ENCODE results near the gene PAM16. TPM values are rescaled to one million over a fixed set of nuclear protein-coding genes. Genes with fewer than 3 reads are reported as not detected.

Gene PAM16
- polyA plus RNA-seq, 4 donors, result 34.7 to 98.4 (median 69.5) TPM

DNA sequence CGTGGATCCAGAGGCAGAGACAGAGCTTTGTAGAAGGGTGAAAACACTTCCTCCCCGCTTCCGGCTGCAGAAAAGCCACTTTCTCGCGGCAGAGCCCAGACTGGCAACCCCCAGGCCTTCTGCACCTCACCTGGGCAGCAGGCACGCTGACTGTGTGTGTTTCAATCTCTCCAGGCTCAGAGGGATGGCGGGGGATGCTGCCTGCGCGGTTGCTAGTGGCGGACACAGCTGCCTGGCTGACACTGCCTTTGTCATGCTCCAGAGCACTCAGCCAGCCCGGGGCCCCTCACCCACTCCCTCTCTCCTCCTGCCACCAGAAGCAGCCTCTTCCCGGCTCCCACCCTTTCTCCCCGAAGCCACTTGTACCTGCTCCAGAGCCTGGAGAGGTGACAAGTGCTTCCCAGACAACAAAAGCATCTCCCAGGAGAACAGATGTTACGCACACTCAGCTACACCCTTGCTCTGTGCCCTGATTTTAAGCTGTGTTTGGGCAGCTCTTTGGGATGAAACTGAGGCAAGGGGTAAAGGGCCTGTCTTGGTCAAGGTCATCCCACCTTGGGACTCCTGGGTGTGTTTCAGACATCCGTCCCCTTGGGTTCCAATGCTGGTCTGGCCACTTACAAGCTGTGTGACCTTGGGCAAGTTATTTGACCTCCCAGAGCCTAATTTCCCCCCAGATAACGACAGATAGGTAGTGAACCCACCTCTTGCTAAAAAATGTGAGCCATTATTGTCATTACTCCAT is 44.5 kb downstream of the PAM16 start:
- DNase-seq, result no peak
- peak overlapping the region; percentile 19 to 69 (median 65) for H3K4me3 ChIP-seq (ENCODE audit: low read depth in 1 of 3, low read length in 3 of 3)
- peaks cover 0 to 14% (median 0%) of the 10 kb centered on the region in 3 donors for H3K4me1 ChIP-seq (ENCODE audit: control insufficient read depth in 3 of 3, insufficient read depth in 2 of 3, low read depth in 1 of 3, low read length in 2 of 3)
- H3K9me3 ChIP-seq (ENCODE audit: control insufficient read depth in 2 of 2, insufficient read depth in 1 of 2, low read depth in 1 of 2, low read length in 1 of 2), result no peaks in the 10 kb centered on the region
- 63 to 80% (median 78%) methylated on average over 16 of the region's 16 CpGs for WGBS, 3 donors
- FAIRE-seq, result no peak
- peaks cover 0 to 27% (median 0%) of the 10 kb centered on the region in 3 donors for H3K36me3 ChIP-seq (ENCODE audit: control insufficient read depth in 3 of 3, insufficient read depth in 2 of 3, low read depth in 1 of 3, low read length in 3 of 3)
- H3K27me3 ChIP-seq (ENCODE audit: control insufficient read depth in 3 of 3, insufficient read depth in 3 of 3, low read length in 3 of 3), result no peaks in the 10 kb centered on the region
- peak overlapping the region; percentile 72 to 95 (median 76) for H3K27ac ChIP-seq (ENCODE audit: low read depth in 1 of 3, low read length in 2 of 3)

DNA sequence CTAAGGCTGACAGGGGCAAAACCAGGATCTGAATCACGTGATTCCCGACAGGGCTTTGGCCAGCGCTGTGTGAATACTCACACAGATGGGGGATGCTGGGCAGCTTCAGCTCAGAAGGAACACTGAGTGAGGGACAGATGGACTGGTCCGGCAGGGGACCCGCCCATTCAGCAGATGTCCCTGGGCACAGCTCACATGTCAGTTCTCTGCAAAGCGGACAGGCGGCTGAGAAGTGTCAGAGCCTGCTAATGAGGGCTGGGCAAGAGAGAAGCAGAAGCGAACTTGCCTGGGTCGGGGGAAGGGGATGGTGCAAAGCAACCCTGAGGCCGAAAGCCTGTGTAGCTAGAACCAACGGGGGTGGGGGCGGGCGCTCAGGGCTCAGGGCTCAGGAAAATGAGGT is 47.1 kb downstream of the PAM16 start:
- Histone ChIP-seq H3K9me3 (ENCODE audit: control insufficient read depth in 2 of 2, insufficient read depth in 1 of 2, low read depth in 1 of 2, low read length in 1 of 2) (no peaks in the 10 kb centered on the region), H3K4me3 (ENCODE audit: low read depth in 1 of 3, low read length in 3 of 3) (no peak overlapping the region), H3K4me1 (ENCODE audit: control insufficient read depth in 3 of 3, insufficient read depth in 2 of 3, low read depth in 1 of 3, low read length in 2 of 3) (peaks cover 0 to 13% (median 0%) of the 10 kb centered on the region in 3 donors), H3K27ac (ENCODE audit: low read depth in 1 of 3, low read length in 2 of 3) (no peak overlapping the region), H3K36me3 (ENCODE audit: control insufficient read depth in 3 of 3, insufficient read depth in 2 of 3, low read depth in 1 of 3, low read length in 3 of 3) (peaks cover 0 to 34% (median 0%) of the 10 kb centered on the region in 3 donors), H3K27me3 (ENCODE audit: control insufficient read depth in 3 of 3, insufficient read depth in 3 of 3, low read length in 3 of 3) (no peaks in the 10 kb centered on the region)
- WGBS, 3 donors, result 78 to 90% (median 89%) methylated on average over 13 of the region's 13 CpGs
- DNase-seq, result no peak
- no peak for FAIRE-seq

GRCh38 chr16:4301968-4302367 is 49.2 kb downstream of the PAM16 start:
- H3K4me1 ChIP-seq (ENCODE audit: control insufficient read depth in 3 of 3, insufficient read depth in 2 of 3, low read depth in 1 of 3, low read length in 2 of 3), result peaks cover 0 to 19% (median 0%) of the 10 kb centered on the region in 3 donors
- H3K27me3 ChIP-seq (ENCODE audit: control insufficient read depth in 3 of 3, insufficient read depth in 3 of 3, low read length in 3 of 3), result no peaks in the 10 kb centered on the region
- FAIRE-seq (no peak), DNase-seq (no peak)
- no peak overlapping the region for H3K27ac ChIP-seq (ENCODE audit: low read depth in 1 of 3, low read length in 2 of 3)
- 97 to 98% (median 98%) methylated on average over 6 of the region's 6 CpGs for WGBS, 3 donors
- H3K9me3 ChIP-seq (ENCODE audit: control insufficient read depth in 2 of 2, insufficient read depth in 1 of 2, low read depth in 1 of 2, low read length in 1 of 2), result no peaks in the 10 kb centered on the region
- H3K4me3 ChIP-seq (ENCODE audit: low read depth in 1 of 3, low read length in 3 of 3), result no peak overlapping the region
- peaks cover 0 to 34% (median 0%) of the 10 kb centered on the region in 3 donors for H3K36me3 ChIP-seq (ENCODE audit: control insufficient read depth in 3 of 3, insufficient read depth in 2 of 3, low read depth in 1 of 3, low read length in 3 of 3)

GRCh38 chr16:4301177-4301576 is 49.9 kb downstream of the PAM16 start:
- H3K27ac ChIP-seq (ENCODE audit: low read depth in 1 of 3, low read length in 2 of 3), result no peak overlapping the region
- no peak for FAIRE-seq
- 94 to 100% (median 100%) methylated on average over 4 of the region's 4 CpGs for WGBS, 3 donors

DNA sequence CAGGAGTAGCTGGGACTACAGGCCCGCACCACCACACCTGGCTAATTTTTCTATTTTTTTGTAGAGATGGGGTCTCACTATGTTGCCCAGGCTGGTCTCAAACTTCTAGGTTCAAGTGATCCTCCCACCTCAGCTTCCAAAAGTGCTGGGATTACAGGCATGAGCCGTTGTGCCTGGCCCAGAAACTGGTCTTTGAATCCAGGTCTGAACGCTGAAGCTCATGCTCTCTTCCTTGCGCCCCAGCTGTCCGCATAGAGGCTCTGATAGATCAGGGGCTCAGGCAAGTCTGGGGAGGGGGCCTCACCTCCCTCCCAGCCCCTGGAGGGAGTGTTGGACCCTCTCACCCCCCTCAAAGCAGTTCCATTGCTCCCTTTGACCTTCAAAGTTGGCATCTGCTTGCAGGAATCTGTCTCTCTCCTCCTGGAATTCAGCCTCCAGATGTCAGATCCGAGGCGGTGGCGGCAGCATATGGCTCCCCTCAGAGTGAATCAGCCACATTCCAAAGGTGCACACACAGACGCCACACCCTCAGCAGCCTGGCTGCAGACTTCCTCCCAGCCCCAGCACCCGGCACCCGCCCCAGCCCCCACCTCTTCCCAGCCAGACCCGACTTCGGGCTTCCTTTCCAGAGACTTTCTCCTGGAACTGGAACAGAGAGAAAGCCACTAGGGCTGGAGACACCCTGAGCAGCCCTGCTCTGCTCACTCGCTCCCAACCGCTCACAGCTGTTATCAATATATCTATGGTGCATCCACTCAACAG is 52.2 kb downstream of the PAM16 start:
- DNase-seq, result peak; percentile 92 to 94
- Histone ChIP-seq H3K27me3 (ENCODE audit: control insufficient read depth in 3 of 3, insufficient read depth in 3 of 3, low read length in 3 of 3) (no peaks in the 10 kb centered on the region), H3K9me3 (ENCODE audit: control insufficient read depth in 2 of 2, insufficient read depth in 1 of 2, low read depth in 1 of 2, low read length in 1 of 2) (no peaks in the 10 kb centered on the region), H3K27ac (ENCODE audit: low read depth in 1 of 3, low read length in 2 of 3) (peak overlapping the region; percentile 85 to 98 (median 95)), H3K4me1 (ENCODE audit: control insufficient read depth in 3 of 3, insufficient read depth in 2 of 3, low read depth in 1 of 3, low read length in 2 of 3) (peaks cover 0 to 19% (median 0%) of the 10 kb centered on the region in 3 donors), H3K36me3 (ENCODE audit: control insufficient read depth in 3 of 3, insufficient read depth in 2 of 3, low read depth in 1 of 3, low read length in 3 of 3) (peaks cover 0 to 13% (median 0%) of the 10 kb centered on the region in 3 donors), H3K4me3 (ENCODE audit: low read depth in 1 of 3, low read length in 3 of 3) (no peak overlapping the region)
- 17 to 38% (median 27%) methylated on average over 15 of the region's 15 CpGs for WGBS, 3 donors
- no peak for FAIRE-seq

More at GRCh38 chr16:4301177-4301576, 49.9 kb downstream of the PAM16 start:
- no peak for DNase-seq
- Histone ChIP-seq H3K4me1 (ENCODE audit: control insufficient read depth in 3 of 3, insufficient read depth in 2 of 3, low read depth in 1 of 3, low read length in 2 of 3) (peaks cover 0 to 14% (median 0%) of the 10 kb centered on the region in 3 donors), H3K27me3 (ENCODE audit: control insufficient read depth in 3 of 3, insufficient read depth in 3 of 3, low read length in 3 of 3) (no peaks in the 10 kb centered on the region), H3K36me3 (ENCODE audit: control insufficient read depth in 3 of 3, insufficient read depth in 2 of 3, low read depth in 1 of 3, low read length in 3 of 3) (peaks cover 0 to 30% (median 0%) of the 10 kb centered on the region in 3 donors), H3K9me3 (ENCODE audit: control insufficient read depth in 2 of 2, insufficient read depth in 1 of 2, low read depth in 1 of 2, low read length in 1 of 2) (no peaks in the 10 kb centered on the region), H3K4me3 (ENCODE audit: low read depth in 1 of 3, low read length in 3 of 3) (no peak overlapping the region)

GRCh38 chr16:4297480-4297879 is 53.6 kb downstream of the PAM16 start:
- Histone ChIP-seq H3K9me3 (ENCODE audit: control insufficient read depth in 2 of 2, insufficient read depth in 1 of 2, low read depth in 1 of 2, low read length in 1 of 2) (no peaks in the 10 kb centered on the region), H3K27ac (ENCODE audit: low read depth in 1 of 3, low read length in 2 of 3) (no peak overlapping the region), H3K27me3 (ENCODE audit: control insufficient read depth in 3 of 3, insufficient read depth in 3 of 3, low read length in 3 of 3) (no peaks in the 10 kb centered on the region), H3K4me3 (ENCODE audit: low read depth in 1 of 3, low read length in 3 of 3) (no peak overlapping the region), H3K36me3 (ENCODE audit: control insufficient read depth in 3 of 3, insufficient read depth in 2 of 3, low read depth in 1 of 3, low read length in 3 of 3) (peaks cover 0 to 10% (median 0%) of the 10 kb centered on the region in 3 donors), H3K4me1 (ENCODE audit: control insufficient read depth in 3 of 3, insufficient read depth in 2 of 3, low read depth in 1 of 3, low read length in 2 of 3) (peaks cover 0 to 26% (median 0%) of the 10 kb centered on the region in 3 donors)
- no peak for DNase-seq
- 91 to 93% (median 93%) methylated on average over 6 of the region's 6 CpGs for WGBS, 3 donors
- FAIRE-seq, result no peak

GRCh38 chr16:4295581-4295980 is 55.5 kb downstream of the PAM16 start:
- Histone ChIP-seq H3K27me3 (ENCODE audit: control insufficient read depth in 3 of 3, insufficient read depth in 3 of 3, low read length in 3 of 3) (no peaks in the 10 kb centered on the region), H3K36me3 (ENCODE audit: control insufficient read depth in 3 of 3, insufficient read depth in 2 of 3, low read depth in 1 of 3, low read length in 3 of 3) (no peaks in the 10 kb centered on the region), H3K27ac (ENCODE audit: low read depth in 1 of 3, low read length in 2 of 3) (no peak overlapping the region), H3K4me3 (ENCODE audit: low read depth in 1 of 3, low read length in 3 of 3) (no peak overlapping the region), H3K9me3 (ENCODE audit: control insufficient read depth in 2 of 2, insufficient read depth in 1 of 2, low read depth in 1 of 2, low read length in 1 of 2) (no peaks in the 10 kb centered on the region), H3K4me1 (ENCODE audit: control insufficient read depth in 3 of 3, insufficient read depth in 2 of 3, low read depth in 1 of 3, low read length in 2 of 3) (peaks cover 0 to 26% (median 0%) of the 10 kb centered on the region in 3 donors)
- FAIRE-seq, result no peak
- WGBS, 3 donors, result 82 to 87% (median 85%) methylated on average over 6 of the region's 6 CpGs
- DNase-seq, result no peak

DNA sequence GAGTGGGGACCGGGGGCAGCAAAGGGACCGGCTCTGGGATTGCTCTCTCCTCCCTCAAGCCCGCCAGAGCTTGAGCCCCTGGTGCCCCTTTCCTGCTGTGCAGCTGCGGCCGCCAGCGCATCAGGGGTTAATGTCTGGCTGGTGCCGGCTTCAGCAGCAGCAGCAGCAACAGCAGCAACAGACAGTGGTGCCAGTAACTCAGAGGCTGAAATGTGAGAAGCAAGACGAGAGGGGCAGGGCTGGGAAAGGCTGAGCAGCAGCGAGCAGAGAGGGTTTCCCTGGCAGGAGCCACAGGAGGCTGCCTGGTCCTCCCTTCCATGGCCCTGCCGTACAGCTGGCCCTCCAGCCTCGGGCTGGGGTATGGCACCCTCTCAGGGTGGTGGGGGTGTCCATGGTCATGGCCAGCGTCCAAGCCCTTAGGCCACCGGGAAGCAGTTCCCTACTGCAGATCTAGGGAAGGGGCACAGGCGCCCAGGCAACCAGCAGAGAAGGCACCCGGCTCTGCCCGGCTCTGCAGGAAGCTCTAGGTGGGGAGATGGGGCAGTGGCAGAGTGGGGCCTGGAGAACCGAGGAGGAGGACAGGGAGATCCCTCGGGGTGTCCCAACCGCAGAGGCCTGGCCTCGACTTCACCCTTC is 57.2 kb downstream of the PAM16 start:
- FAIRE-seq, result no peak
- WGBS, 3 donors, result 24 to 33% (median 28%) methylated on average over 19 to 20 of the region's 20 CpGs

More for the DNA sequence above, 57.2 kb downstream of the PAM16 start:
- DNase-seq, result peak in 1 of 2 donors; percentile 60
- H3K9me3 ChIP-seq (ENCODE audit: control insufficient read depth in 2 of 2, insufficient read depth in 1 of 2, low read depth in 1 of 2, low read length in 1 of 2), result no peaks in the 10 kb centered on the region
- peak overlapping the region in 1 of 3 donors; percentile 3 for H3K4me3 ChIP-seq (ENCODE audit: low read depth in 1 of 3, low read length in 3 of 3)
- no peaks in the 10 kb centered on the region for H3K27me3 ChIP-seq (ENCODE audit: control insufficient read depth in 3 of 3, insufficient read depth in 3 of 3, low read length in 3 of 3)
- no peaks in the 10 kb centered on the region for H3K36me3 ChIP-seq (ENCODE audit: control insufficient read depth in 3 of 3, insufficient read depth in 2 of 3, low read depth in 1 of 3, low read length in 3 of 3)
- peaks cover 0 to 20% (median 0%) of the 10 kb centered on the region in 3 donors for H3K4me1 ChIP-seq (ENCODE audit: control insufficient read depth in 3 of 3, insufficient read depth in 2 of 3, low read depth in 1 of 3, low read length in 2 of 3)
- H3K27ac ChIP-seq (ENCODE audit: low read depth in 1 of 3, low read length in 2 of 3), result peak overlapping the region in 1 of 3 donors; percentile 48
